ENCODE measurements around the gene COX7A2. TPM values are rescaled to one million over a fixed set of nuclear protein-coding genes. Genes with fewer than 3 reads are reported as not detected.

Gene COX7A2, protein sequence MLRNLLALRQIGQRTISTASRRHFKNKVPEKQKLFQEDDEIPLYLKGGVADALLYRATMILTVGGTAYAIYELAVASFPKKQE
- total RNA-seq = 529 and 542 TPM in 2 replicates

DNA sequence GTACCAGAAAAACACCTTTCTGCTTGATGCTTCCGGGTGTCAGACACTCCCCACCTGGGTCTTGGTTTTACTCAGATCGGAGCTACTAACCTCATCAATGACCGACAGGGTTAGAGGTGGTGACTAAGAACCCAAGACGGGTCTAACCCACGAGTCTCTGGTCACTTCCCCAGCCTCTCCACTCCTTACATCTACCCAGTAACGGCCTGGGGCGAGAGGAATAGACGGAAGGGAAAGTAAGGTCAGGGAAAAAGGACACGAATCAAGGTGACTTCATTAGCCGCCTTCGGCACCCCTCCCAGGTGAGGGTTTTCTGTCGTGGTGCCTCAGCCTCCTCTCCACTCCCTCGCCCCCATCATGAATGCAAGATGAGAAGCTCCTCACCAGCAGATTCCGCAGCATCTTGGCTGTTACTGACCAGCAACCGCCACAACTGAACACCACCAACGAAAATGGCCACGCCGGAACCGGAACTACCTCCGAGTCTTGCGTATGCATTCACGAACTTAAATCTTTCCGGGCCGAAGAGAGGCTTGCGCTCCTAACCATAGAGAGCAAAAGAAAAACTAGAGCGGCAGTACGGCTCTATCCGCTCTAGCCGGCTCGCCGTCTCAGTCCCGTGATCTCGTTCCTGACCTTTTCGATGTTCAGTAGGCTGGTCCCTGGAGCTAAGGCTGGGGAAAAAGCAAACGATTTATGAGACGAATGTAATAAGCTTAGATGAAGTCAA lies at the start of gene COX7A2:
Gene COX7A2 (minus strand): TSS at position 469 of the 730 bp plus-strand sequence. CDS start 67 bp downstream, at position 402.
- Mint-ChIP-seq H3K9me3 (no peaks in the 10 kb centered on the region), H3K4me3 (ENCODE audit: low read depth) (peak within 1 kb of the TSS; percentile 97), H3K27me3 (ENCODE audit: low read depth) (peaks cover 12% of the 10 kb centered on the region), H3K36me3 (ENCODE audit: low read depth) (peaks cover 38% of the 10 kb centered on the region), H3K27ac (peak within 1 kb of the TSS; percentile 97), H3K4me1 (ENCODE audit: low read depth) (peaks cover 18% of the 10 kb centered on the region)
- peak; percentile 85 for DNase-seq (ENCODE audit: low spot score)
- intact Hi-C loops (cut with micrococcal nuclease) = loop anchor here (1.0 to 5.0 kb wide), 3 partner anchors 41 to 1721 kb away; partner anchors contain the start of genes EEF1A1 and TMEM30A

DNA sequence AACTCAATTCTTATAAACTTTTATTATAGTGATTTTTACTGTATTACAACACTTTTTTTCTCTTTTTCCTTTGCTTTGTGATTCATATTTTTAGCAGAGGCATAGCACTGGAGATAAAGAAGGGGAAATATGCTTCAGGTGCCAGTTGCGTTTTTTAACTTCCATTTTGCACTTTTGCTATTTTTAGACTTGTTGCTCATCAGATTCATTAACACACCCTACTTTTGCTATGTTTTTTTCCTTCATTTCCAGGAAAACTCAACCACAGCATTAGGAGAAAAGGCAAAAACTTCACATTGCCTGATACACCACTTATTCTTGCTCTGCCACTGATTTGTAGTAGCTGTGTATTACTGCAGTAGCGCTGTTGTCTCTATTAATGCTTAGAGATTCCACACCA lies 49.0 kb upstream of the COX7A2 start:
- H3K27ac Mint-ChIP-seq = no peak overlapping the region
- DNase-seq (ENCODE audit: low spot score) = no peak
- H3K4me1 Mint-ChIP-seq (ENCODE audit: low read depth) = peaks cover 13% of the 10 kb centered on the region
- intact Hi-C loops (cut with micrococcal nuclease) = no loop called here
- H3K4me3 Mint-ChIP-seq (ENCODE audit: low read depth) = no peak overlapping the region
- H3K36me3 Mint-ChIP-seq (ENCODE audit: low read depth) = peaks cover 8% of the 10 kb centered on the region
- H3K27me3 Mint-ChIP-seq (ENCODE audit: low read depth) = no peaks in the 10 kb centered on the region
- H3K9me3 Mint-ChIP-seq = no peaks in the 10 kb centered on the region

DNA sequence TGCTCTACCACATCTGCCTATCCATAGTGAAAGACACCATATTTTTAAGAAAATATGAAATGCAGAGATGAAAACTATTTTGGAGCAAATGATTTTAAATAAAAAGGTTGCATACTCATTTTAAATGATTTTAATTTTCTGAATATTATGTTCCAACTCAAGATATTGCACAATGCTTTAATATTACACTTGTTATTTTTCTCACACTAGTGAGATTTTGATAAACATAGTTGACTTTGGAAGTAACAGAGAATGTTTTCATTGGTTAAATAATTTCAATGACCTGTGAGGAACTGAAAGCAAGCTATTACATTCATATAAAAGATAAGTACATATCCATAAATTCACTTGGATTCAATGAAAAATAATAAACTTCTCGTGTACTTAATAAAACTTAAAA lies 48.1 kb upstream of the COX7A2 start:
- DNase-seq (ENCODE audit: low spot score) = no peak
- intact Hi-C loops (cut with micrococcal nuclease) = no loop called here
- H3K36me3 Mint-ChIP-seq (ENCODE audit: low read depth) = peaks cover 16% of the 10 kb centered on the region
- H3K9me3 Mint-ChIP-seq = no peaks in the 10 kb centered on the region
- no peaks in the 10 kb centered on the region for H3K27me3 Mint-ChIP-seq (ENCODE audit: low read depth)
- H3K4me1 Mint-ChIP-seq (ENCODE audit: low read depth) = peaks cover 21% of the 10 kb centered on the region
- H3K27ac Mint-ChIP-seq = no peak overlapping the region
- H3K4me3 Mint-ChIP-seq (ENCODE audit: low read depth) = no peak overlapping the region

DNA sequence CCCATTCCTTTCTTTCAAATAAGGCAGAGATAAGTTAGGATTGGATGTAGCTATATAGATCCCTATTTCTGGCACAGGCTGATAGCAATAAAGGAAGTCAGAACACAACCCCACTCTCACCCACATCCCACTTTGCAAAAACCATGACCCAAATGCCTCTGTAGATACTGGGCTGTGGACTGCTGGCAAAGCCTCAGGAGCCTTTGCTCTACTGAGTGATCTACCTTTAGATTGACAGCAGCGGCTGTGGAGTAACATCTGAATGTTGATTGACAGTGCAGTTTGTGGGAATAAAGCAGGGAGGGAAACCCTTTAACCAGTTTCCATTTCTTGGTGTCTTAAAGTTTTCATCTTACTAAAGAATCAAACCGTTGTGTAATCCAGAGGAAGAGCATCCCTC lies 47.7 kb upstream of the COX7A2 start:
- Mint-ChIP-seq H3K4me1 (ENCODE audit: low read depth) (peaks cover 26% of the 10 kb centered on the region), H3K36me3 (ENCODE audit: low read depth) (peaks cover 16% of the 10 kb centered on the region), H3K9me3 (no peaks in the 10 kb centered on the region), H3K27me3 (ENCODE audit: low read depth) (no peaks in the 10 kb centered on the region), H3K4me3 (ENCODE audit: low read depth) (no peak overlapping the region), H3K27ac (no peak overlapping the region)
- no peak for DNase-seq (ENCODE audit: low spot score)
- intact Hi-C loops (cut with micrococcal nuclease) = no loop called here

DNA sequence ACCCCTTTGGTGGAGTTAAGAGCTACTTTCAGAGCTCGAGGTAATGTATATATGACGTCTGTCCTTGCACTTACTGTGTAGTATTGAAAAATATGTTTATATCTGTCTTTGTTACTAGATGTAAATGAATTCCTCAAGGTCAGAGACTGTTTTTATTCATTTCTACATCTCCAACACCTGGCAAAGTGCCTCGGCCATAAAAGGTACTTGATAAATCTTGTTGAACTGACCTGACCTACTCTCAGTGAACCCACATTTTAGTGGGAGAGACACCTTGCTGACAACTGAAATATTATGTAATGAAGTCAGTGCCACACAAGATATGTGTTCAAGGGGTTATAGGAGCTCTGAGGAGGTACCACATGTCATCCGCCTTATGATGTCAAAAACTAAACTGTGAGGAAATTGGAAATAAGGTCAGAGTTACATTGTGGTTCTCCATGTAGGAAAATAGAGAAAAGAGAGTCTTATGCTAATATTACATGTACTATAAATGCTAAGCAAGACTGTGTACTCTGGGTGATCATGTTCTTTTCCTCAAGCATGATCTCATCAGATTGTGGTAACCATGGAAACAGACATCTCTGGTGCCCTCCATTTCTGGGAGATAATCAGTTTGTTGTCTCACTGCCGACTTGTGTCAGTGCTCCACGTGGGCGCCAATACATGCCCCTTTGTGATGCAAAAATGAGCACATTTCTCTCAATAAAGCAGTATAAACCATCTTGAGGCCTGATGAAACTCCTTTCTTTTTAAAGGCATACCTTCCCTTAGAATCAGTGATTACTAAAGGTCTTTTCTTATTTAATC lies 46.7 kb upstream of the COX7A2 start:
- no peak overlapping the region for H3K4me3 Mint-ChIP-seq (ENCODE audit: low read depth)
- no peaks in the 10 kb centered on the region for H3K9me3 Mint-ChIP-seq
- no peak overlapping the region for H3K27ac Mint-ChIP-seq
- intact Hi-C loops (cut with micrococcal nuclease) = no loop called here
- H3K36me3 Mint-ChIP-seq (ENCODE audit: low read depth) = peaks cover 16% of the 10 kb centered on the region
- no peaks in the 10 kb centered on the region for H3K27me3 Mint-ChIP-seq (ENCODE audit: low read depth)
- peaks cover 27% of the 10 kb centered on the region for H3K4me1 Mint-ChIP-seq (ENCODE audit: low read depth)
- no peak for DNase-seq (ENCODE audit: low spot score)

DNA sequence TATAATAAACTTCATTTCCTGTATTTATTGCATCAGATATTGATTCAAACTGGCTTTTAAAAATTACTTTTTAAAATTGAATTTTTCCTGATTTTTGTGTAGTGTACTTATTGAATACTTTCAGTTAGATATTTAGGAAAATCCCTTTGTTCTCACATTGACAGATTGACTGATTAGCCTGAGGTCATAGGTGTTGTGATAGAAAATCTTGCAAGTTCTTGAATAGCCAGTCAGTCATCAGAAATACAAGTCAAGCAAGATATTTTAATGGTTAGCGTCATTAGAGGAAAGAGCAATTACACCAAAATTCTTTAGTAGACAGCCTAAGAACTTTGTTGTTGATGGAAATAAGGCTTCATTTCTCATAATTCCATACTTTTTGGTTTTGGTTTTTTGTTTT lies 44.4 kb upstream of the COX7A2 start:
- no peak overlapping the region for H3K4me3 Mint-ChIP-seq (ENCODE audit: low read depth)
- H3K27me3 Mint-ChIP-seq (ENCODE audit: low read depth) = no peaks in the 10 kb centered on the region
- no peaks in the 10 kb centered on the region for H3K9me3 Mint-ChIP-seq
- no peak overlapping the region for H3K27ac Mint-ChIP-seq
- no peak for DNase-seq (ENCODE audit: low spot score)
- peaks cover 27% of the 10 kb centered on the region for H3K4me1 Mint-ChIP-seq (ENCODE audit: low read depth)
- H3K36me3 Mint-ChIP-seq (ENCODE audit: low read depth) = peaks cover 16% of the 10 kb centered on the region
- intact Hi-C loops (cut with micrococcal nuclease) = loop anchor here (10.0 kb wide), 1 partner anchor 1763 kb away; the partner anchor contains the start of gene EEF1A1

DNA sequence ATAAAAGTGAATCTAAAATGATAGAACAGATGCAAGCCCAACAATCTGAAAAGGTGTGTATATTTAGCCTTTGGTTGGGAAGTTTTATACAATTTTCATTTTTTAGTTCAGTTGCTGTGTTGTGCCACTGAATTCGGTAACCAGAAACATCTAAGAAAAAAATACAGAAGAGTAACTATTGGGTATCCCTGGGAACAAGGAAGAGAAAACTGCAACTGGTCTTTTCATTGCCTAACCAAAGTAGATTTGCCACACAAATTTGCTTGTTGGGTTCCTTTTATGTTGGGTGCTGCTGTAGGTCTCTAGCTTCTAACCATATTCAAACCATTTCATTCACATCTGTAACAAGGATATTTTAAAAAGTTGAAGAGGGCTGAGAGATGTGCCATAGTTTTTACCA lies 43.8 kb upstream of the COX7A2 start:
- Mint-ChIP-seq H3K4me1 (ENCODE audit: low read depth) (peaks cover 28% of the 10 kb centered on the region), H3K36me3 (ENCODE audit: low read depth) (peaks cover 16% of the 10 kb centered on the region), H3K9me3 (no peaks in the 10 kb centered on the region), H3K27me3 (ENCODE audit: low read depth) (no peaks in the 10 kb centered on the region), H3K27ac (peak overlapping the region; percentile 32), H3K4me3 (ENCODE audit: low read depth) (no peak overlapping the region)
- no peak for DNase-seq (ENCODE audit: low spot score)
- intact Hi-C loops (cut with micrococcal nuclease) = loop anchor here (10.0 kb wide), 1 partner anchor 1763 kb away; the partner anchor contains the start of gene EEF1A1

DNA sequence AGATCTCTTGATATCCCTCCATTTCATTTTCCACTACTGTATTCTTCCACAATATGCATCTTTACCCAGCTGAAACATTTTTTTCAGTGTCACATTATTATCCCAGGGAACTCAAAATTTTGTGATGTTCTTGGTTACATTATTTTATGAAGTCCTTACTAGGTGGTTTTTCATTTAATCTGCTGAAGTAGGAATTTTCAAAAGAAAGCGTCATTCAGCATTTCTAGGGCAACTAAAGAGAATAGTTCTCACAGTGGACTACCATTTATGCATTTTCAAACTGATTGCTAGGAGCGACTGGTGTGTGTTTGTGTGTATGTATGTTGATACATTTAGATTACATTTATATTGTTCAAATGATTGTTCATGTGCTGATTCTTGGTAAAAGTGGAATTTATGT lies 43.4 kb upstream of the COX7A2 start:
- intact Hi-C loops (cut with micrococcal nuclease) = loop anchor here (10.0 kb wide), 1 partner anchor 1762 kb away; the partner anchor contains the start of gene EEF1A1
- H3K27ac Mint-ChIP-seq = no peak overlapping the region

DNA sequence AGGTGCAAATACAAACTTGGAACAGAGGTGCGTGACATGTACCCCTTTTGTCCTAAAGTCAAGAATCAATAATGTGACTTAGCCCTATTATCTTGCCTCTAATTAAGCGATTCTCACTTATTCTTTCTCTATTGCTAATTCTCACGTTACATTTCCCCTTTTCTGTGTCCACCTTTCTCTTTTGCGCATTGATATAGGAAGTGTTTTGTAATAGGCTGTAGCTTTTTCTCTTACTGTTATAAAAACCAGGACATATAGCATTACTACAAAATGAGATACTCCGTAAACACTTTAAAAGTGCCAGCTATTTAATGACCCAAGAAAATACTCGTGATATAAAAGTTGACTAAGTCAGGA lies 41.7 kb upstream of the COX7A2 start:
- Mint-ChIP-seq H3K27me3 (ENCODE audit: low read depth) (no peaks in the 10 kb centered on the region), H3K4me1 (ENCODE audit: low read depth) (peaks cover 36% of the 10 kb centered on the region), H3K4me3 (ENCODE audit: low read depth) (no peak overlapping the region), H3K36me3 (ENCODE audit: low read depth) (peaks cover 20% of the 10 kb centered on the region), H3K9me3 (no peaks in the 10 kb centered on the region), H3K27ac (no peak overlapping the region)
- DNase-seq (ENCODE audit: low spot score) = no peak
- intact Hi-C loops (cut with micrococcal nuclease) = loop anchor here (2.0 to 10.0 kb wide), 4 partner anchors 18 to 1760 kb away; partner anchors contain the start of gene EEF1A1

More for the DNA sequence above, 43.4 kb upstream of the COX7A2 start:
- DNase-seq (ENCODE audit: low spot score) = no peak
- Mint-ChIP-seq H3K4me1 (ENCODE audit: low read depth) (peaks cover 30% of the 10 kb centered on the region), H3K27me3 (ENCODE audit: low read depth) (no peaks in the 10 kb centered on the region), H3K9me3 (no peaks in the 10 kb centered on the region), H3K36me3 (ENCODE audit: low read depth) (peaks cover 18% of the 10 kb centered on the region), H3K4me3 (ENCODE audit: low read depth) (no peak overlapping the region)

DNA sequence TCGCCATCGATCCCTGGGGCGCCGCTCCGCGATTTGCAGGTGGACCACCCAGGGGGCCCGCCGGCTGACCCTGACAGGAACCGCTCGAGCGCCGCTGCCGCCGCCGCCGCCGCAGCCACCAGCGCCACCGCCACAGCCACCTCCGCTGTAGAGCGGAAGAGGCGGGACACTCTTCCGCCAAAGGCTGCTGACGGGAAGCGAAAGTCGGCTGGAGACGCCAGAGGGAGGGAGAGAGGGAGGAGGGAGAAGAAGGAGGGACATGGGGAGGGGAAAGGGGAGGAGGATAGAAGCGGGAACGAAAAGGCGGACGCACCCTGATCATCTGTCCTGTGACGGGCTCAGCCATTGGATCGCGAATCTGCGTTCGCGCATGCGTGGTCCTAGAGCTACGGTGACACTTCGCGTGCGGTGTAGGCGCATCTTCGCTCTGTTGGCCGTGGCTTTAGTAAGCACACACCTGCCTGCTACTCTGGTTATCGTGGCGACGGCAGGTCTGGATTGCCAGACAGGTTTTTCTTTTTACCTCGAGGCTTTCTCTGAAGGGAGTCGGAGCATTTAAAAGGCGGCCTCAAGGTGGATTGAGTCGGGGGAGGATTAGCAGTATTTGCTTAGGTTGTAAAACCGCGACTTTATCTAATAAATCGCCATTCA lies 41.2 kb upstream of the COX7A2 start, which contains the start of gene TMEM30A:
Gene TMEM30A (minus strand): TSS at position 161 of the 651 bp plus-strand sequence. CDS start 154 bp downstream, at position 7.
- DNase-seq (ENCODE audit: low spot score) = peak; percentile 97
- Mint-ChIP-seq H3K9me3 (no peaks in the 10 kb centered on the region), H3K27me3 (ENCODE audit: low read depth) (no peaks in the 10 kb centered on the region), H3K4me1 (ENCODE audit: low read depth) (peaks cover 40% of the 10 kb centered on the region), H3K4me3 (ENCODE audit: low read depth) (no peak within 1 kb of the TSS), H3K27ac (no peak within 1 kb of the TSS), H3K36me3 (ENCODE audit: low read depth) (peaks cover 21% of the 10 kb centered on the region)
- intact Hi-C loops (cut with micrococcal nuclease) = loop anchor here (1.0 to 10.0 kb wide), 6 partner anchors 18 to 1822 kb away; partner anchors contain the start of genes COX7A2, EEF1A1 and MTO1

DNA sequence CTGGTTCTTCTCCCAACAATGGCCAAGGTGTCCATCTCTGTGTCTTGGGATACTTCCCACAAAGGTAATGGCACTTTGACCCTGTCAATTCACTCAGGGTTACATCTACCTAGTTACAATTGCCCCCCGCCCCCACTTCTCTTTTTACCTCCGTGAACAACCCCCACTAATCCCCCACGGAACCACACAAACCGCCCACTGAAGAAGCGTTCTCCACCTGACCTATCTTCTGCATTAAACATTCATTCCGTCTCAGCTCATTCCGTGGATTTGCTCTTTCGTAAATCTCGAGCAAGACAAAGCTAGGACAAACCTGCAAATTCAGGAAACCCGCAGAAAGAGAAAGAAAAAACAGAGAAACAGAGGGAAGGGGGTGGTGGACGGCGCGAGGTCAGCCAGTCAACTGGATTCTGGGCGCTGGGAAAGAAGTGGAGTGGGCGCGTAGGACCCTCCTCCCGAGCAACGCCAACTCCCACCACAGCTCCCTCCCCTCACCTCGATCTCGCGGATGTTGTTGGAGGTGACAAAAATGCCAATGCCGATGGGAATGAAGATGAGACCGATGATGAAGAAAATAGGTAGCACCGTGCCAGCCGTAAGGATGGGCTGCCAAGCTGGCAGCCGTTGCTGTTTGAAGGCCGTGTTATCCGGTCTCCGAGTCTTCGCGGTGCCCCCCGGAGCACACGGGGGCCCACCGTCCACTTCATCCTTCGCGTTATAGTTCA lies 40.5 kb upstream of the COX7A2 start:
- intact Hi-C loops (cut with micrococcal nuclease) = loop anchor here (1.0 to 10.0 kb wide), 6 partner anchors 17 to 1822 kb away; partner anchors contain the start of genes COX7A2, EEF1A1 and MTO1
- Mint-ChIP-seq H3K36me3 (ENCODE audit: low read depth) (peaks cover 21% of the 10 kb centered on the region), H3K27me3 (ENCODE audit: low read depth) (no peaks in the 10 kb centered on the region), H3K9me3 (no peaks in the 10 kb centered on the region), H3K27ac (no peak overlapping the region), H3K4me1 (ENCODE audit: low read depth) (peaks cover 43% of the 10 kb centered on the region), H3K4me3 (ENCODE audit: low read depth) (no peak overlapping the region)
- DNase-seq (ENCODE audit: low spot score) = no peak

Measured in activated T-helper 2 cell treated with anti-CD3 and anti-CD28 coated beads, Interferon-gamma antibody, Interleukin-2, Interleukin-4, amounts not matched to agents 10 μg/mL and 5 μg/mL and 100 μg/mL, durations not matched to agents 14 hours and 24 hours and 36 hours (primary cell).